ENCODE measurements around the gene CAPN7.

CAPN7 gene

GRCh38 chr3:15206662-15207576 is 873 bp downstream of the CAPN7 start:
- TF ChIP-seq CTCF (IDR thresholded peaks at IDR 0.05): no peak

GRCh38 chr3:15207836-15208504 is 1.9 kb downstream of the CAPN7 start:
- TF ChIP-seq CTCF (IDR thresholded peaks at IDR 0.05): no peak

GRCh38 chr3:15211937-15212336 is 5.9 kb downstream of the CAPN7 start:
- no peak for TF ChIP-seq CTCF (IDR thresholded peaks at IDR 0.05)

GRCh38 chr3:15214758-15215157 is 8.7 kb downstream of the CAPN7 start:
- no peak for TF ChIP-seq CTCF (IDR thresholded peaks at IDR 0.05)

- no peak for TF ChIP-seq CTCF (IDR thresholded peaks at IDR 0.05)
Measured at GRCh38 chr3:15215996-15216395, 9.9 kb downstream of the CAPN7 start.

GRCh38 chr3:15216501-15216900 is 10.5 kb downstream of the CAPN7 start:
- TF ChIP-seq CTCF (IDR thresholded peaks at IDR 0.05): no peak

GRCh38 chr3:15217011-15217671 is 11.1 kb downstream of the CAPN7 start:
- no peak for TF ChIP-seq CTCF (IDR thresholded peaks at IDR 0.05)
